HG02759 (cell line): ENCODE results near the gene RPRD1A.
"Not testable (repeated sequence)": the region's sequence is repeated elsewhere in the genome, so short reads cannot be mapped to it uniquely, and the experiment has no call there.

Source experiments
- ATAC-seq: cut with Tn5 transposase; IDR thresholded peaks from one replicate; pipeline ENCODE4 v1.9.1; 2021; ENCODE audit warnings: mild to moderate bottlenecking, moderate library complexity; ENCODE audit not compliant: unreplicated experiment

The RPRD1A gene

GRCh38 chr18:36078751-36079529 is 11.6 kb upstream of the RPRD1A start:
- no peak for ATAC-seq

GRCh38 chr18:36077764-36078163 is 10.4 kb upstream of the RPRD1A start:
- not testable (repeated sequence) for ATAC-seq

GRCh38 chr18:36075862-36076587 is 8.7 kb upstream of the RPRD1A start:
- ATAC-seq = peak; percentile 64

GRCh38 chr18:36074435-36074834 is 7.1 kb upstream of the RPRD1A start:
- ATAC-seq = no peak

GRCh38 chr18:36073676-36074075 is 6.3 kb upstream of the RPRD1A start:
- ATAC-seq = no peak

- ATAC-seq = not testable (repeated sequence)
Measured at GRCh38 chr18:36072406-36072805, 5.0 kb upstream of the RPRD1A start.

- ATAC-seq = peak; percentile 2
Measured at GRCh38 chr18:36066686-36067054, 689 bp downstream of the RPRD1A start.

- ATAC-seq = no peak
Measured at GRCh38 chr18:36066001-36066400, 1.4 kb downstream of the RPRD1A start.

GRCh38 chr18:36064809-36065079 is 2.6 kb downstream of the RPRD1A start:
- not testable (repeated sequence) for ATAC-seq

- ATAC-seq = no peak
Measured at GRCh38 chr18:36064027-36064808, 3.1 kb downstream of the RPRD1A start.

- no peak for ATAC-seq
Measured at GRCh38 chr18:36058674-36059073, 8.7 kb downstream of the RPRD1A start.

GRCh38 chr18:36051760-36052159 is 15.6 kb downstream of the RPRD1A start:
- no peak for ATAC-seq

GRCh38 chr18:36050479-36050878 is 16.9 kb downstream of the RPRD1A start:
- ATAC-seq = no peak

GRCh38 chr18:36047521-36047920 is 19.8 kb downstream of the RPRD1A start:
- no peak for ATAC-seq

- ATAC-seq = no peak
Measured at GRCh38 chr18:36046898-36047297, 20.5 kb downstream of the RPRD1A start.

GRCh38 chr18:36045241-36045991 is 21.9 kb downstream of the RPRD1A start:
- no peak for ATAC-seq

GRCh38 chr18:36043153-36043552 is 24.2 kb downstream of the RPRD1A start:
- ATAC-seq = no peak

GRCh38 chr18:36041146-36041545 is 26.2 kb downstream of the RPRD1A start:
- no peak for ATAC-seq

GRCh38 chr18:36038102-36038663 is 29.2 kb downstream of the RPRD1A start:
- ATAC-seq = no peak

GRCh38 chr18:36035253-36035652 is 32.1 kb downstream of the RPRD1A start:
- no peak for ATAC-seq
